HFFc6 (cell line): ENCODE measurements around the gene ERAS. TPM values are rescaled to one million over a fixed set of nuclear protein-coding genes. Genes with fewer than 3 reads are reported as not detected.

Source experiments
- DNase-seq: peaks from one replicate; pipeline ENCODE4 v3.0.0-alpha.2; 2018
- H3K27ac Mint-ChIP-seq: 2 replicates; pipeline ENCODE4 v1.8.0; 2020; ENCODE audit warnings: mild to moderate bottlenecking, mixed read lengths
- H3K27me3 Mint-ChIP-seq: 2 replicates; pipeline ENCODE4 v1.8.0; 2021; ENCODE audit warnings: mild to moderate bottlenecking, moderate library complexity, mixed read lengths; ENCODE audit not compliant: insufficient read depth
- H3K36me3 Mint-ChIP-seq: 2 replicates; pipeline ENCODE4 v1.8.0; 2021; ENCODE audit warnings: low read depth, mixed read lengths
- H3K4me1 Mint-ChIP-seq: 2 replicates; pipeline ENCODE4 v1.8.0; 2020; ENCODE audit warnings: low read depth, mixed read lengths
- H3K4me3 Mint-ChIP-seq: 2 replicates; pipeline ENCODE4 v1.8.0; 2020; ENCODE audit warnings: mild to moderate bottlenecking, moderate library complexity, mixed read lengths
- H3K9me3 Mint-ChIP-seq: 2 replicates; pipeline ENCODE4 v1.8.0; 2020; ENCODE audit warnings: mild to moderate bottlenecking, mixed read lengths
- total RNA-seq, 6 experiments: library from RNA; stranded (reverse); fragmentation: NEBNext Ultra II Directional; extraction: Animal tissue kit (Norgen Biotek cat#: 25700); gene quantifications; 2 replicates in 1 of 6; 3 replicates in 5 of 6; pipeline ENCODE4 v1.2.3, GENCODE V29; 2021
- TF ChIP-seq, protein P1 (sequence below): fragments of 200-600 bp; sonication (generic); IDR thresholded peaks from 2 replicates; pipeline ENCODE4 v1.5.0; 2021; ENCODE audit warnings: antibody characterized with exemption, mild to moderate bottlenecking

ERAS gene
- total RNA-seq, 6 experiments from 2014 or later = not detected

DNA sequence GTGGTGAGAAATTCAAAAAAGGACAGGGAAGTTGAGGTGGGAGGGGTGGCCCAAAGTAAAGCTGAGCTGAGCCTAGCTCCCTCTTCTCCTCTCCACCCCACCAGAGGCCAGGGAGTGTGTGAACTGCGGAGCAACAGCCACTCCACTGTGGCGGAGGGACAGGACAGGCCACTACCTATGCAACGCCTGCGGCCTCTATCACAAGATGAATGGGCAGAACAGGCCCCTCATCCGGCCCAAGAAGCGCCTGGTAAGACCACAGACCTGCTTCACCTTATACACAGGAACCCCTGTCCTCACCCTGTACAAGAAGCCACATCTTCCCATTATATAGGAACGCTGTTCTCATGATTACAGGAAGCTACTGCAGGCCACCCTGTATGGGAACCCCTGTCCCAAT, 34.1 kb upstream of the ERAS start:
- DNase-seq = no peak
- H3K4me3 Mint-ChIP-seq = no peak overlapping the region
- H3K27me3 Mint-ChIP-seq = peaks cover 13% of the 10 kb centered on the region
- H3K27ac Mint-ChIP-seq = no peak overlapping the region
- TF ChIP-seq, protein P1, sequence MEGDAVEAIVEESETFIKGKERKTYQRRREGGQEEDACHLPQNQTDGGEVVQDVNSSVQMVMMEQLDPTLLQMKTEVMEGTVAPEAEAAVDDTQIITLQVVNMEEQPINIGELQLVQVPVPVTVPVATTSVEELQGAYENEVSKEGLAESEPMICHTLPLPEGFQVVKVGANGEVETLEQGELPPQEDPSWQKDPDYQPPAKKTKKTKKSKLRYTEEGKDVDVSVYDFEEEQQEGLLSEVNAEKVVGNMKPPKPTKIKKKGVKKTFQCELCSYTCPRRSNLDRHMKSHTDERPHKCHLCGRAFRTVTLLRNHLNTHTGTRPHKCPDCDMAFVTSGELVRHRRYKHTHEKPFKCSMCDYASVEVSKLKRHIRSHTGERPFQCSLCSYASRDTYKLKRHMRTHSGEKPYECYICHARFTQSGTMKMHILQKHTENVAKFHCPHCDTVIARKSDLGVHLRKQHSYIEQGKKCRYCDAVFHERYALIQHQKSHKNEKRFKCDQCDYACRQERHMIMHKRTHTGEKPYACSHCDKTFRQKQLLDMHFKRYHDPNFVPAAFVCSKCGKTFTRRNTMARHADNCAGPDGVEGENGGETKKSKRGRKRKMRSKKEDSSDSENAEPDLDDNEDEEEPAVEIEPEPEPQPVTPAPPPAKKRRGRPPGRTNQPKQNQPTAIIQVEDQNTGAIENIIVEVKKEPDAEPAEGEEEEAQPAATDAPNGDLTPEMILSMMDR = no peak
- no peaks in the 10 kb centered on the region for H3K36me3 Mint-ChIP-seq
- no peaks in the 10 kb centered on the region for H3K9me3 Mint-ChIP-seq
- H3K4me1 Mint-ChIP-seq = peaks cover 18% of the 10 kb centered on the region

DNA sequence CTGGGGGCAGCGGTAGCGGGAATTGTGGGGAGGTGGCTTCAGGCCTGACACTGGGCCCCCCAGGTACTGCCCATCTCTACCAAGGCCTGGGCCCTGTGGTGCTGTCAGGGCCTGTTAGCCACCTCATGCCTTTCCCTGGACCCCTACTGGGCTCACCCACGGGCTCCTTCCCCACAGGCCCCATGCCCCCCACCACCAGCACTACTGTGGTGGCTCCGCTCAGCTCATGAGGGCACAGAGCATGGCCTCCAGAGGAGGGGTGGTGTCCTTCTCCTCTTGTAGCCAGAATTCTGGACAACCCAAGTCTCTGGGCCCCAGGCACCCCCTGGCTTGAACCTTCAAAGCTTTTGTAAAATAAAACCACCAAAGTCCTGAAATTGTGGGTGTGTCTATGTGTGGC, 32.4 kb upstream of the ERAS start:
- H3K4me1 Mint-ChIP-seq = peaks cover 18% of the 10 kb centered on the region
- H3K27me3 Mint-ChIP-seq = peaks cover 5% of the 10 kb centered on the region
- H3K27ac Mint-ChIP-seq = no peak overlapping the region; the same call in 1 of the 2 replicates
- no peaks in the 10 kb centered on the region for H3K36me3 Mint-ChIP-seq
- H3K4me3 Mint-ChIP-seq = no peak overlapping the region
- no peaks in the 10 kb centered on the region for H3K9me3 Mint-ChIP-seq
- no peak for DNase-seq
- TF ChIP-seq, protein P1 = no peak

DNA sequence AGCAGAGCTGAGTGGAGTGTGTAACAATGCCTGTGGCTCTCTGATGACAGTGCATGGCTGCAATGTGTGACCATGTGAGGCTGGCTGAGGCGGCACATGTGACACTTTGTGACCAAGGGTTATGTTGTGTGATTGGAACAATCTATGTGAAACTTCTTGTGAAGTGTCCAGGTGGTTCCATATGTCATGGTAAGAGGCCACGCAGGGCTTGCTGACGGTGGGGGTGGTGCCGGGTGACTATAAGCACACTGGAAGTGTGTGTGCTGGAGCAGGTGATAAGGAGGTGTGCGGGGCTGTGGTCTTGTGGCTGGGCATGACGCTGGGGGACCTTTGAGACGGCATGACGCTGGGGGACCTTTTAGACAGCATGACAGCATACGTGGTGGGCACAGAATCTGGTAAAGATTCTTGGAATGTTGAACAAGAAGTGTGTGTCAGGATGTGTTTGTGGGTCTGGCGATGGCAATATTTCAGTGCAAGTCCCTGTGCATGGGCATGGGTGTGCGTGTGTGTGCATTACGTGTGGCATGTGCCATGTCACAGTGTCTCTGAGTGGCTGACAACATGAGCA, 31.9 kb upstream of the ERAS start:
- DNase-seq = no peak
- H3K4me1 Mint-ChIP-seq = peaks cover 18% of the 10 kb centered on the region
- no peak overlapping the region for H3K4me3 Mint-ChIP-seq
- H3K27me3 Mint-ChIP-seq = peaks cover 5% of the 10 kb centered on the region
- H3K27ac Mint-ChIP-seq = peak overlapping the region; percentile 14; the same call in 1 of the 2 replicates
- TF ChIP-seq, protein P1 = no peak
- H3K36me3 Mint-ChIP-seq = no peaks in the 10 kb centered on the region
- no peaks in the 10 kb centered on the region for H3K9me3 Mint-ChIP-seq

DNA sequence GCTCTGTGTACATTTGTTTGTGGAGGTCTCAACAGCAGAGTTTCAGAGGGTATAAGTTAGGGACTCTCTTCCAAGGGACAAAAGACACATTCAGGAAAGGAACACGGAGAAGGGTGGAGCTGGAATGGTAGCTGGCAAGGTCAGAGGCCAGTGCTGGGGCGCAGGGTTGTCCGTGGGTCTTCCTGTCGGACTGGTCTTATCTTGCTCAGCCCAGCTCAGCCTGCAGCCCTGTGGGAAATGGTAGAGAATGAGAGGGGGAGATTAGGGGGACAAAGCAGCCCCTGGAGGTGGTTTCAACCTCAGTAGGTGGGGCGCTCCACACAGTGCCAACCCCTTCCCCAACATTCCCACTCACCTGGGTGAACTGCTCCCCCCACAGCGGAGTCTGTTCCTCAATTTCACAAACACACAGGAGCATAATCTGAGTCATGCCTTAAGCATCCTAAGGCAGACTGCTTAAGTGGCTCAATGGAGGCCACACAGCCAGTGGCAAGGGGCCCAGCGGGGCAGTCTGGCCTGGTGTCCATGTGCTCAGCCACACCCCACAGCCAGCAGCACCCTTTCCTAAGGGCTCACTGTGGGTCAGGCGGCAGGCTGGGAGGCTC, 31.3 kb upstream of the ERAS start:
- H3K27ac Mint-ChIP-seq = no peak overlapping the region; the same call in 1 of the 2 replicates
- peak; percentile 47 for DNase-seq
- no peaks in the 10 kb centered on the region for H3K9me3 Mint-ChIP-seq
- H3K4me3 Mint-ChIP-seq = no peak overlapping the region
- peaks cover 2% of the 10 kb centered on the region for H3K27me3 Mint-ChIP-seq
- H3K4me1 Mint-ChIP-seq = peaks cover 18% of the 10 kb centered on the region
- TF ChIP-seq, protein P1 = no peak
- H3K36me3 Mint-ChIP-seq = no peaks in the 10 kb centered on the region

DNA sequence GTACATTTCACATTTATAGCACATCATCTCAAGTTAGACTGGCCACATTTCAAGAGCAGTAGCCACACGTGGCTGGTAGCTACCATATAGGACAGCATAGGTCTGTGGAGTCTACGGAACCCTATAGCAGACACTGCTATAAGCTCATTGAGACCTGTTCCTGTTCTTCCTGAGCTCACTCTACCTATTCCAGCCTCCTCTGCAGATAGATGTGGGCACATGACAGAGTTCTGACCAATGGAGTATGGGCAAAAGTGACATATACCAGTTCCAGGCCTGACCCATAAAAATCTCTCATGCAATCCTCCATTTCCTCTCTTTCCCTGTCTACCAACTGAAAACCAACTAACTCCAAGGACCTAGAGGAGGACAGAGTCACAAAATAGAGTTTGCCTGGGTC, 28.0 kb upstream of the ERAS start:
- TF ChIP-seq, protein P1 = no peak
- H3K4me3 Mint-ChIP-seq = no peak overlapping the region
- H3K36me3 Mint-ChIP-seq = no peaks in the 10 kb centered on the region
- DNase-seq = no peak
- no peak overlapping the region for H3K27ac Mint-ChIP-seq
- no peaks in the 10 kb centered on the region for H3K9me3 Mint-ChIP-seq
- peaks cover 36% of the 10 kb centered on the region for H3K4me1 Mint-ChIP-seq
- H3K27me3 Mint-ChIP-seq = peaks cover 2% of the 10 kb centered on the region
